Measurements from ENCODE around the gene ROGDI.

Gene ROGDI

GRCh38 chr16:4831616-4832015 lies 29.2 kb upstream of the ROGDI start:
- DNase-seq (ENCODE audit: low read depth in 2 of 2) = no peak
- no peak for TF ChIP-seq CTCF (IDR thresholded peaks at IDR 0.05; ENCODE audit: low read depth, low read length)
- H3K4me3 ChIP-seq (replicated peaks in 1 of 2; ENCODE audit: low read depth in 2 of 2, low read length in 2 of 2) = no peak overlapping the region

DNA sequence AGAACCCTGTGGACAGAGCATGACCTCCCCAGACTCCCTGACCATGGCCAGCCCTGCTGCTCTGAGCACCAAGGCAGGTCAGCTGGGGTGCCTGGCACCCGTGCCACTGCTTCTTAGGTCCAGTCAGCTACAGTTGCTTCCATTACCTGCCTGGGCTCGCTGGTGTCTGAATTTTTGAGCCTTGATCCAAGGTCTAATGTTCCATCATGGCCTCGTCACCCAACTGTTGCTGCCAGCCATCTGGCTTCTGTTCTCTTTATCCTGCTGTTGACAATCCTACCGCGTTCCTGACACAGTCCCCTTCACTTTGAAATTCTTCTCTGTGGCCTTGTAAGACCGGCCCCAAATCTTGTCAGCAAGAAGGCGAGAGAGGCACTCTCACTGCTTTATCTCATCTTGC lies 28.0 kb upstream of the ROGDI start:
- DNase-seq (ENCODE audit: low read depth in 2 of 2) = peak in 1 of 2 donors; percentile 35
- H3K4me3 ChIP-seq (replicated peaks in 1 of 2; ENCODE audit: low read depth in 2 of 2, low read length in 2 of 2) = no peak overlapping the region
- no peak for TF ChIP-seq CTCF (IDR thresholded peaks at IDR 0.05; ENCODE audit: low read depth, low read length)

GRCh38 chr16:4828567-4829321 lies 26.3 kb upstream of the ROGDI start:
- no peak overlapping the region for H3K4me3 ChIP-seq (replicated peaks in 1 of 2; ENCODE audit: low read depth in 2 of 2, low read length in 2 of 2)
- no peak for DNase-seq (ENCODE audit: low read depth in 2 of 2)
- TF ChIP-seq CTCF (IDR thresholded peaks at IDR 0.05; ENCODE audit: low read depth, low read length) = no peak

DNA sequence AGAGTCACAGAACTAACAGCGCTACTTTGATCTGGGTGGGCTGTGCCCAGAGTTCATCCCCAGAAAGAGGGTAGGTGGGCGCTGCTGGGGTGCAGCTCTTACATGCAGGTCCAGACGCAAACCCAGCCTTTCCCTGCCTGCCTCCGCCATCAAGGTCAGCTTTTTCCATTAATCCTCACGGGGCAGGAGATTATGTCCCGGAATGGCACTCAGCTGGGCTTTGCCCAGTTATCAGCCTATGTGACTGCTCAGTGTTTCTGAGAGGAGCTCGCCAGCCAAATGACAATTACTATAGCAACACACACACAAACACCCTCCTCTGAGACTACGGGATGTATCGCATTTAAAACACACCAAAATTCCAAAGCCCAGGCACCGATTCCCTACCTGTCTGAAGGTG lies 24.5 kb upstream of the ROGDI start:
- no peak for DNase-seq (ENCODE audit: low read depth in 2 of 2)
- no peak overlapping the region for H3K4me3 ChIP-seq (replicated peaks in 1 of 2; ENCODE audit: low read depth in 2 of 2, low read length in 2 of 2)
- no peak for TF ChIP-seq CTCF (IDR thresholded peaks at IDR 0.05; ENCODE audit: low read depth, low read length)

GRCh38 chr16:4826526-4826925 lies 24.1 kb upstream of the ROGDI start:
- H3K4me3 ChIP-seq (replicated peaks in 1 of 2; ENCODE audit: low read depth in 2 of 2, low read length in 2 of 2) = no peak overlapping the region
- no peak for TF ChIP-seq CTCF (IDR thresholded peaks at IDR 0.05; ENCODE audit: low read depth, low read length)
- DNase-seq (ENCODE audit: low read depth in 2 of 2) = no peak

- DNase-seq (ENCODE audit: low read depth in 2 of 2) = no peak
- no peak for TF ChIP-seq CTCF (IDR thresholded peaks at IDR 0.05; ENCODE audit: low read depth, low read length)
- no peak overlapping the region for H3K4me3 ChIP-seq (replicated peaks in 1 of 2; ENCODE audit: low read depth in 2 of 2, low read length in 2 of 2)
Observed at GRCh38 chr16:4825196-4825595, 22.8 kb upstream of the ROGDI start.

DNA sequence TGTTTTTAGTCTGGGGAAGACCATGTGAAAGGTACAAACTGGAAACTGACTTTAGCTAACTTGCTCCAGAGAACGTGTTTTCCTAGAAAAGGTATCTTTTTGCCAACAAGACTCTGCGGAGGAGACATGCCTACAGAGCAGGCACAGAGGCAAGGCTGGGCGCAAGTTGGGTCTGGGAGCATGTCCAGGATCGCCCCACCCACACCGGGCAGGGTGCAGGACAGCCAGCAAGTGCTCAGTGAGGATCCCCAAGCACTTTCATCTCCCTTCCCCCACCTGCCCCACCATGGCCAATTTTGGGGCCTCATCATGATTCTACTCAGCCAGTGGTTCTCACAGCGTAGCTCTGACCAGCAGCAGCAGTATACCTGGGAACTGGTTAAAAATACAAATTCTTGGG lies 18.2 kb upstream of the ROGDI start:
- no peak for DNase-seq (ENCODE audit: low read depth in 2 of 2)
- no peak for TF ChIP-seq CTCF (IDR thresholded peaks at IDR 0.05; ENCODE audit: low read depth, low read length)
- H3K4me3 ChIP-seq (replicated peaks in 1 of 2; ENCODE audit: low read depth in 2 of 2, low read length in 2 of 2) = no peak overlapping the region

Data from cardiac fibroblast (primary cell).